A549 (cell line): ENCODE results near the gene ADGRL1. TPM values are rescaled to one million over a fixed set of nuclear protein-coding genes. Genes with fewer than 3 reads are reported as not detected.

Source experiments
- ATAC-seq, 2 experiments: fragments of 200-7000 bp in 1 of 2; fragments of >200 bp in 1 of 2; cut with Nextera tagmentation in 1 of 2; cut with Tn5 transposase in 1 of 2; 3 replicates each; pipeline versions ENCODE4 v1.8.0 to v1.9.1; 2018 to 2020; ENCODE audit warnings: mild to moderate bottlenecking in 1 of 2, moderate library complexity in 1 of 2
- CTCF ChIA-PET: fragments of 300-600 bp; sonication (Branson Sonifier 250); formaldehyde crosslinking; extraction: SDS; loops from one replicate; lab custom pipeline; 2021; ENCODE audit warnings: antibody characterized with exemption, inconsistent platforms; lab: Yijun Ruan, JAX
- POLR2A ChIA-PET: fragments of 350-600 bp; formaldehyde crosslinking; extraction: SDS; loops from one replicate; lab custom pipeline; 2021; ENCODE audit warnings: antibody characterized with exemption, inconsistent platforms; lab: Yijun Ruan, JAX
- DNase-seq, 2 experiments: peaks; one replicate each; pipeline versions ENCODE4 v3.0.0 to v3.0.0-alpha.2; 2011 to 2016; ENCODE audit warnings: low read depth in 1 of 2, low spot score in 1 of 2
- FAIRE-seq: peaks from 2 replicates; lab custom pipeline; 2011; peaks lifted over from hg19 to GRCh38; lab: Jason Lieb, UNC
- H3K27ac ChIP-seq, 2 experiments: fragments of >200 bp; sonication (Bioruptor Twin); formaldehyde crosslinking; 3 replicates each; pipeline ENCODE4 v1.5.1; 2016 to 2017
- H3K4me1 ChIP-seq: fragments of >200 bp; sonication (Bioruptor Twin); formaldehyde crosslinking; 3 replicates; pipeline ENCODE4 v1.6.1; 2016
- H3K4me2 ChIP-seq: fragments of >200 bp; sonication (Bioruptor Twin); formaldehyde crosslinking; 3 replicates; pipeline ENCODE4 v1.6.1; 2016
- H3K4me3 ChIP-seq: fragments of >200 bp; sonication (Bioruptor Twin); formaldehyde crosslinking; 3 replicates; pipeline ENCODE4 v1.5.1; 2016
- H3K9me3 ChIP-seq: fragments of >200 bp; sonication (Bioruptor Twin); formaldehyde crosslinking; 3 replicates; pipeline ENCODE4 v1.6.1; 2016
- BCL3 ChIP-seq: fragments of >200 bp; sonication (Bioruptor Twin); formaldehyde crosslinking; IDR thresholded peaks from 3 replicates; pipeline ENCODE4 v1.6.1; 2016
- CBX8 ChIP-seq: fragments of 200-600 bp; sonication (generic); IDR thresholded peaks from 2 replicates; pipeline ENCODE4 v1.6.1; 2016
- CEBPB ChIP-seq, 2 experiments: fragments of >200 bp in 1 of 2; sonication (Bioruptor Twin) in 1 of 2; formaldehyde crosslinking in 1 of 2; IDR thresholded peaks; 2 replicates each; pipeline ENCODE4 v1.6.1; 2012 to 2016
- CHD4 ChIP-seq: fragments of 200-600 bp; sonication (generic); IDR thresholded peaks from 2 replicates; pipeline ENCODE4 v1.6.1; 2016; ENCODE audit warnings: antibody characterized with exemption, mild to moderate bottlenecking, borderline replicate concordance
- EP300 ChIP-seq, 2 experiments: fragments of >200 bp; sonication (Bioruptor Twin); formaldehyde crosslinking; IDR thresholded peaks; 2 replicates in 1 of 2; 3 replicates in 1 of 2; pipeline ENCODE4 v1.6.1; 2016 to 2017
- ESRRA ChIP-seq: fragments of 150-350 bp; IDR thresholded peaks from 2 replicates; pipeline ENCODE4 v1.6.1; 2014; ENCODE audit warnings: mild to moderate bottlenecking, low read length, borderline replicate concordance
- FOSL2 ChIP-seq, 2 experiments: fragments of 450-650 bp in 1 of 2; fragments of >200 bp in 1 of 2; sonication (Bioruptor Twin) in 1 of 2; formaldehyde crosslinking; IDR thresholded peaks; 2 replicates each; pipeline versions ENCODE4 v1.5.0 to v1.6.1; 2016 to 2020; ENCODE audit warnings: mild to moderate bottlenecking in 1 of 2, moderate library complexity in 1 of 2
- FOXS1 ChIP-seq: fragments of 250-450 bp; sonication (Bioruptor Pico); IDR thresholded peaks from 2 replicates; pipeline ENCODE4 v1.5.0; 2020; ENCODE audit warnings: mild to moderate bottlenecking, moderate library complexity
- GATA3 ChIP-seq: IDR thresholded peaks from 2 replicates; pipeline ENCODE4 v1.6.1; 2012; ENCODE audit warnings: borderline replicate concordance
- HEYL ChIP-seq: fragments of 250-450 bp; sonication (Bioruptor Pico); IDR thresholded peaks from 2 replicates; pipeline ENCODE4 v1.8.0; 2021; ENCODE audit warnings: mild to moderate bottlenecking, moderate library complexity
- JUN ChIP-seq, 2 experiments: fragments of >200 bp; sonication (Bioruptor Twin); formaldehyde crosslinking; IDR thresholded peaks; 2 replicates in 1 of 2; 3 replicates in 1 of 2; pipeline ENCODE4 v1.6.1; 2016 to 2017
- MAFK ChIP-seq: fragments of 450-650 bp; IDR thresholded peaks from 2 replicates; pipeline ENCODE4 v1.6.1; 2014; ENCODE audit not compliant: partially characterized antibody
- NFE2L2 ChIP-seq: fragments of 150-350 bp; conservative IDR thresholded peaks from 2 replicates; pipeline ENCODE4 v1.6.1; 2014; ENCODE audit warnings: low read length
- NPAS2 ChIP-seq: fragments of 250-450 bp; sonication (Bioruptor Pico); IDR thresholded peaks from 2 replicates; pipeline ENCODE4 v1.8.0; 2022; ENCODE audit warnings: mild to moderate bottlenecking, moderate library complexity, borderline replicate concordance
- PHF8 ChIP-seq: fragments of 200-600 bp; sonication (generic); IDR thresholded peaks from 2 replicates; pipeline ENCODE4 v1.6.1; 2016; ENCODE audit warnings: low read depth, mild to moderate bottlenecking, antibody characterized with exemption, moderate library complexity, borderline replicate concordance
- POLR2A ChIP-seq: IDR thresholded peaks from 2 replicates; pipeline ENCODE4 v1.6.1; 2012; ENCODE audit warnings: mild to moderate bottlenecking, low read length
- RARB ChIP-seq: fragments of 250-450 bp; sonication (Bioruptor Pico); IDR thresholded peaks from 2 replicates; pipeline ENCODE4 v1.8.0; 2021; ENCODE audit warnings: mild to moderate bottlenecking, moderate library complexity
- REST ChIP-seq: fragments of 200-600 bp; sonication (generic); IDR thresholded peaks from 2 replicates; pipeline ENCODE4 v1.6.1; 2016; ENCODE audit warnings: antibody characterized with exemption, mild to moderate bottlenecking, moderate library complexity
- RFX5 ChIP-seq: fragments of 450-650 bp; IDR thresholded peaks from 2 replicates; pipeline ENCODE4 v1.7.1; 2014; ENCODE audit warnings: antibody characterized with exemption, mild to moderate bottlenecking, moderate library complexity
- SMC3 ChIP-seq: fragments of >200 bp; sonication (Bioruptor Twin); formaldehyde crosslinking; IDR thresholded peaks from 3 replicates; pipeline ENCODE4 v1.6.1; 2018; ENCODE audit warnings: inconsistent platforms
- SREBF2 ChIP-seq: fragments of 450-650 bp; IDR thresholded peaks from 2 replicates; pipeline ENCODE4 v1.6.1; 2014; ENCODE audit warnings: mild to moderate bottlenecking, moderate library complexity
- TFCP2L1 ChIP-seq: fragments of 250-450 bp; sonication (Bioruptor Pico); IDR thresholded peaks from 2 replicates; pipeline ENCODE4 v1.5.0; 2021; ENCODE audit warnings: mild to moderate bottlenecking
- ZSCAN20 ChIP-seq: fragments of 250-450 bp; sonication (Bioruptor Pico); IDR thresholded peaks from 2 replicates; pipeline ENCODE4 v1.8.0; 2022; ENCODE audit warnings: mild to moderate bottlenecking, moderate library complexity
- WGBS: methylation state at CpG from one replicate; pipeline ENCODE4 v1.1.6; 2017; ENCODE audit errors: missing lambda C conversion rate; 5-methylcytosine and 5-hydroxymethylcytosine counted together
- polyA plus RNA-seq, 4 experiments: library from polyadenylated mRNA; depleted of rRNA in 3 of 4; stranded (reverse); fragments of >200 nt; fragmentation: RNase III in 1 of 4; extraction: RNeasy Plus Mini Kit Qiagen cat#74134 plus additional on column Dnase treatment in 1 of 4; gene quantifications; 2 replicates in 3 of 4; 3 replicates in 1 of 4; pipeline ENCODE4 v1.2.3, GENCODE V29; 2011 to 2017
- TF ChIP-seq, protein P1 (sequence below): IDR thresholded peaks from 2 replicates; pipeline ENCODE4 v1.6.1; 2012
- TF ChIP-seq, protein P2 (sequence below): fragments of 150-350 bp; IDR thresholded peaks from 2 replicates; pipeline ENCODE4 v1.6.1; 2014; ENCODE audit warnings: low read depth, mild to moderate bottlenecking, low read length
- TF ChIP-seq, protein P3 (sequence below): fragments of 250-450 bp; sonication (Bioruptor Pico); IDR thresholded peaks from 2 replicates; pipeline ENCODE4 v1.5.0; 2020; ENCODE audit warnings: low read depth, mild to moderate bottlenecking, moderate library complexity
- TF ChIP-seq, protein P4 (sequence below): IDR thresholded peaks from 2 replicates; pipeline ENCODE4 v1.6.1; 2012

The ADGRL1 gene
- polyA plus RNA-seq, 2 of the 4 experiments (the other 2 are of a cell fraction) = 3.9 to 6.0 TPM

DNA sequence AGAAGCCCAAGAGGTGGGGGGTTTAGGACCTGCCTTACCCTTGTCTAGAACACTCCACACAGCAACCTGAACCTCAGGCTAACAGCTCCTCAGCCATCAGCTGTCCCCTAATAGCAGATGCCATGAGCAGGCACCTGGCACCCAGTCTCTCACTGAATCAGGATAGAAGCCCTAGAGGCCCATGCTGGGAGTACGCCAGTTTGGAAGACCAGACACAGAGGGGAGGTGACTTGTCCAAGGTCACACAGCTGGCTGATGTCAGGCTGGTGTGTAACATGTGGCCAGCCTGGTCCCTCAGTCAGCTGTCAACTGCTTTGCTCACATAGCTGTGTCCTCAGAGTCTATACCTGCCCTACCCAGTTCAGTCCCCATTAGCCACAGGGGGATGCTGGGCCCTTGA is 102.7 kb downstream of the ADGRL1 start:
- no peaks in the 10 kb centered on the region for H3K4me1 ChIP-seq
- FAIRE-seq = no peak
- H3K4me2 ChIP-seq = no peak overlapping the region
- TF ChIP-seq CEBPB (IDR thresholded peaks at IDR 0.05) = no peak
- no peak for TF ChIP-seq HEYL (CRISPR knock-in tag)
- TF ChIP-seq, protein P1, sequence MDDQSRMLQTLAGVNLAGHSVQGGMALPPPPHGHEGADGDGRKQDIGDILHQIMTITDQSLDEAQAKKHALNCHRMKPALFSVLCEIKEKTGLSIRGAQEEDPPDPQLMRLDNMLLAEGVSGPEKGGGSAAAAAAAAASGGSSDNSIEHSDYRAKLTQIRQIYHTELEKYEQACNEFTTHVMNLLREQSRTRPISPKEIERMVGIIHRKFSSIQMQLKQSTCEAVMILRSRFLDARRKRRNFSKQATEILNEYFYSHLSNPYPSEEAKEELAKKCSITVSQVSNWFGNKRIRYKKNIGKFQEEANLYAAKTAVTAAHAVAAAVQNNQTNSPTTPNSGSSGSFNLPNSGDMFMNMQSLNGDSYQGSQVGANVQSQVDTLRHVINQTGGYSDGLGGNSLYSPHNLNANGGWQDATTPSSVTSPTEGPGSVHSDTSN = no peak
- no peak for TF ChIP-seq REST
- no peak for TF ChIP-seq FOXS1 (CRISPR knock-in tag)
- TF ChIP-seq MAFK = no peak
- no peak for TF ChIP-seq NPAS2 (CRISPR knock-in tag)
- TF ChIP-seq NFE2L2 = no peak
- no peak for TF ChIP-seq FOSL2 (IDR thresholded peaks at IDR 0.05)
- no peak for TF ChIP-seq FOSL2 (CRISPR knock-in tag; IDR thresholded peaks at IDR 0.05)
- TF ChIP-seq ZSCAN20 (CRISPR knock-in tag) = no peak
- TF ChIP-seq BCL3 = no peak
- no peak for TF ChIP-seq POLR2A
- TF ChIP-seq CBX8 = no peak
- TF ChIP-seq SMC3 = no peak
- TF ChIP-seq, protein P2, sequence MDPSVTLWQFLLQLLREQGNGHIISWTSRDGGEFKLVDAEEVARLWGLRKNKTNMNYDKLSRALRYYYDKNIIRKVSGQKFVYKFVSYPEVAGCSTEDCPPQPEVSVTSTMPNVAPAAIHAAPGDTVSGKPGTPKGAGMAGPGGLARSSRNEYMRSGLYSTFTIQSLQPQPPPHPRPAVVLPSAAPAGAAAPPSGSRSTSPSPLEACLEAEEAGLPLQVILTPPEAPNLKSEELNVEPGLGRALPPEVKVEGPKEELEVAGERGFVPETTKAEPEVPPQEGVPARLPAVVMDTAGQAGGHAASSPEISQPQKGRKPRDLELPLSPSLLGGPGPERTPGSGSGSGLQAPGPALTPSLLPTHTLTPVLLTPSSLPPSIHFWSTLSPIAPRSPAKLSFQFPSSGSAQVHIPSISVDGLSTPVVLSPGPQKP = no peak
- CTCF ChIA-PET = no interaction called here
- no peak for DNase-seq
- ATAC-seq = peak; percentile 30 to 53; a peak in 3 of 6 replicates
- no peak overlapping the region for H3K4me3 ChIP-seq
- POLR2A ChIA-PET = no interaction called here
- no peak overlapping the region for H3K27ac ChIP-seq
- H3K9me3 ChIP-seq = no peaks in the 10 kb centered on the region
- WGBS = 100% methylated on average over 1 of the region's 1 CpG

- ChIA-PET CTCF (interaction anchor here (0.8 to 2.0 kb wide), 3 partner anchors 11 to 31 kb away, joined by 3 to 4 read pairs (median 4); no protein-coding TSS in a partner anchor), POLR2A (no interaction called here)
- FAIRE-seq (no peak), ATAC-seq (no peak), DNase-seq (no peak)
- Histone ChIP-seq H3K27ac (no peak overlapping the region), H3K4me3 (no peak overlapping the region), H3K9me3 (no peaks in the 10 kb centered on the region), H3K4me1 (no peaks in the 10 kb centered on the region), H3K4me2 (no peak overlapping the region)
- TF ChIP-seq HEYL (CRISPR knock-in tag) (no peak), MAFK (no peak), CHD4 (no peak), PHF8 (no peak), TFCP2L1 (CRISPR knock-in tag) (no peak), ESRRA (no peak), SREBF2 (no peak), FOXS1 (CRISPR knock-in tag) (no peak), EP300 (IDR thresholded peaks at IDR 0.05) (no peak), RFX5 (no peak), GATA3 (no peak), JUN (IDR thresholded peaks at IDR 0.05) (no peak), CBX8 (no peak), RARB (no peak)
- TF ChIP-seq, protein P3, sequence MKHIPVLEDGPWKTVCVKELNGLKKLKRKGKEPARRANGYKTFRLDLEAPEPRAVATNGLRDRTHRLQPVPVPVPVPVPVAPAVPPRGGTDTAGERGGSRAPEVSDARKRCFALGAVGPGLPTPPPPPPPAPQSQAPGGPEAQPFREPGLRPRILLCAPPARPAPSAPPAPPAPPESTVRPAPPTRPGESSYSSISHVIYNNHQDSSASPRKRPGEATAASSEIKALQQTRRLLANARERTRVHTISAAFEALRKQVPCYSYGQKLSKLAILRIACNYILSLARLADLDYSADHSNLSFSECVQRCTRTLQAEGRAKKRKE (CRISPR knock-in tag) = no peak
- TF ChIP-seq, protein P2 = no peak
- TF ChIP-seq, protein P4, sequence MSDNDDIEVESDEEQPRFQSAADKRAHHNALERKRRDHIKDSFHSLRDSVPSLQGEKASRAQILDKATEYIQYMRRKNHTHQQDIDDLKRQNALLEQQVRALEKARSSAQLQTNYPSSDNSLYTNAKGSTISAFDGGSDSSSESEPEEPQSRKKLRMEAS = no peak
- WGBS = 85% methylated on average over 8 of the region's 10 CpGs
Measured at GRCh38 chr19:14102756-14103155, 103.2 kb downstream of the ADGRL1 start.
